Fibroblast of skin of right biceps (primary cell): ENCODE data around the gene ZSCAN2.
"Not testable (repeated sequence)": the region's sequence is repeated elsewhere in the genome, so short reads cannot be mapped to it uniquely, and the experiment has no call there.

Experiments
- DNase-seq: peaks from one replicate; pipeline ENCODE4 v3.0.0-alpha.2; 2013

The ZSCAN2 gene

GRCh38 chr15:84600687-84601554 is at the start of gene ZSCAN2:
Gene ZSCAN2 (plus strand): TSS chr15:84601009. CDS start chr15:84603928, 2,919 bp downstream.
- DNase-seq, result peak; percentile 94

- DNase-seq, result not testable (repeated sequence)
These were observed 49.2 kb upstream of the ZSCAN2 start for GRCh38 chr15:84551624-84552023.

DNA sequence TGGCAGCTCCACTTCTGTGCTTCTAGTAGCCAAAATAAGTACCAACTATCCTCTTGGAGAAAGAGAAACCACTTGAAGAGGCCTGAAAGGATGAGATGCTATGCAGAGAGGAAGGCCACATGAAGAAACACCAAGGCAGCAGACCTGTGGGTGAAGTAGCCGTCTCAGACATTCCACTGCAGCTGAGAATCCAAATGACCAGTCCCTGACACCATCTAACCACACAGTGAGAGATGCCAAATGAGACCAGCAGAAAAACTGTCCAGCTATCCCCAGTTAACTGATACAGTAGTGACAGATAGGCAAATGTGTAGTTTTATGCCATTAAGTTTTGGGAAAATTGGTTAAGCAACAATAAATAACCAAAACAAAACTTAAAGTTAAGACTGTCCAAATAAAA is 47.9 kb upstream of the ZSCAN2 start:
- peak; percentile 25 for DNase-seq

DNA sequence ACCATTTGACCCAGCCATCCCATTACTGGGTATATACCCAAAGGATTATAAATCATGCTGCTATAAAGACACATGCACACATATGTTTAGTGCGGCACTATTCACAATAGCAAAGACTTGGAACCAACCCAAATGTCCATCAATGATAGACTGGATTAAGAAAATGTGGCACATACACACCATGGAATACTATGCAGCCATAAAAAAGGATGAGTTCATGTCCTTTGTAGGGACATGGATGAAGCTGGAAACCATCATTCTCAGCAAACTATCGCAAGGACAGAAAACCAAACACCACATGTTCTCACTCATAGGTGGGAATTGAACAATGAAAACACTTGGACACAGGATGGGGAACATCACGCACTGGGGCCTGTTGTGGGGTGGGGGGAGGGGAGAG is 44.1 kb upstream of the ZSCAN2 start:
- not testable (repeated sequence) for DNase-seq

GRCh38 chr15:84568021-84568420 is 32.8 kb upstream of the ZSCAN2 start:
- DNase-seq, result not testable (repeated sequence)

DNA sequence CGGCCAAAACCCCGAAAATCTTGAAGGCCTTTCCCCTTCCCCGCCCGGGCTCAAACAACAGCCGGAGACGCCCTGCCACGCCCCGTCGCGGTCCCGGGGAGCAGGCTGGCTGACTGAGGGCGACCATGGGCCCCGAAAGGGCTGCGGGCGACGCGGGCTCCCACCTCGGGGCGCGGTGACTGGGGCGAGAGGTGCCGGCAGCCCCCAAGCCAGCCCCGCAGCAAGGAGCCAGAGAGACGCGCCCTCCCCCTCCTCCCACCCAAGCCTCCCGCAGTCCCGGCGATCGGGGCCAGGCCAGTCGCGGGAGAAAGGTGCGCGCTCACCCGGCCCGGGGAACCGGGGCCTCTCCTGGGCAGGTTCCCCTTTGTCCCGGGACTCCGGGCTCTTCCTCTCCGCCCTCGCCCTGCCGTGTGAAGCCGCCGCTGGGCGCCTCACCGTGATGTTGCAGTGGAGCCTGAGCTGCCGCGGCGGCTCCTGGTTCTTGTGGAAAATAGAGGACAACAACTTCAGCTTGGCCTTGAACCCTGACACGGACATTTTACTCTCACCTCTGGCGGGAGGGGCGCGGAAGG is 30.6 kb upstream of the ZSCAN2 start:
- peak; percentile 42 for DNase-seq

GRCh38 chr15:84572231-84572630 is 28.6 kb upstream of the ZSCAN2 start:
- DNase-seq, result no peak

- DNase-seq, result no peak
These were observed 25.3 kb upstream of the ZSCAN2 start for GRCh38 chr15:84575493-84575892.

- DNase-seq, result not testable (repeated sequence)
These were observed 22.9 kb upstream of the ZSCAN2 start for GRCh38 chr15:84577891-84578290.

DNA sequence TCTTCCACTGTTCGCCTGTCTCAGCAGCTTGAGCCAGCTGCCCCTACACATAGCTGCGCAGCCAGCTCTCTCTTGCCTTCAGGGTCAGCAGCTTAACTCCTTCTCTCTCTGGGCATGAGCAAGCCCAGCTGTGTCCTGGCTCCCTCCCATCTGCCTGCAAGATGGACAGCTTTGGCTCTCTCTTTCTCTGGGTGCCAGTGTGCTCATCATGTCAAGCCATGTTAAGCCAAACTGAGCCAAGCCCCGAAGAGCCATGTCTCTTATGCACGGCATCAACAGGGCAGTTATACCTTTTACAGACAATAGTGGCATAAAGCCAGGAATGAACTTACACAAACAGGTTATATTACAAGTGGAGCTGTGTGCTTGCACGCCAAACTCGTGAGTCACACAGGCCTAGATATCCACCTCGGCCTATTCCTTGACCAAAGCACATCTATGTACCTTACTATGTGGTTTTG is 21.5 kb upstream of the ZSCAN2 start:
- DNase-seq, result peak; percentile 35

- DNase-seq, result not testable (repeated sequence)
These were observed 19.0 kb upstream of the ZSCAN2 start for GRCh38 chr15:84581676-84582428.

DNA sequence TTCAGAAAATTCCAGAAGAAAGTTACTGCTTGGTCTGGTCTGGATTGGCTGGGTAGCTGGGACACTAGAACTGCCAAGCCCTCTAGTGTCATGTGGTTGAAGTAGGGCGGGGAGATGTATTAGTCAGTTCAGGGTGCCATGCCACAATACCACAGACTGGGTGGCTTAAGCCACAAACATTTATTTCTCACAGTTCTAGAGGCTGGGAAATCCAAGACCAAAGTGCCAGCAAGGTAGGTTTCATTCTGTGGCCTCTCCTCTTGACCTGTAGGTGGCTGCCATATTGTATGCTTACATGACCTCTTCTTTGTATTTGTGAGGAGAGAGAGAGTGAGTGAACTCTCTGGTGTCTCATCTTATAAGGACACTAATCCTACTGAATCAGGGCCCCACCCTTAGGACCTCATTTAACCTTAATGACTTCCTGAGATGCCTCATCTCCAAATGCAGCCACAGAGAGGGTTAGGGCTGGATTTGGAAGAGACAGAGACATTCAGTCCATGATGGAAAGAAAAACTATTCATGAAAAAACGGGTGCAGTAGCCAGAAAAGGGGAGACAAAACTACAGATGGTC is 18.1 kb upstream of the ZSCAN2 start:
- no peak for DNase-seq

DNA sequence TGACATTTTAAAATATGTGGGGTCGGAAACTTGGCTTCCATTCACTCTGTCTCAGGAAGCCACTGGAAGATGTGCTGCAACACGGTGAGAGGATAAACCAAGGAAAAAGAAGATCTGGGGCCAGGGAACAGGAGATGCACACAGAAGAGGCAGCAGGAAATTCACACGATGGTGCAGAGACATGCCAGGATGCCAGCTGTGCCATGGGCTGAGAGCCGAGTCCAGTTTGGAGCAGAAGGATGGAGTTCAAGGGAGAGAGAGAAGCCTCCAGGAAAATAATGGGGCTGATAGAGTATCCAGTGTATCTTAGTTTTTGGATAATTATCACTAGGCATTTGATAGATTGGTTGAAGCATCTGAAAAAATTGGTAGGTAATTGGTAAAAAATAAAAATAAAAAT is 16.9 kb upstream of the ZSCAN2 start:
- DNase-seq, result not testable (repeated sequence)

- no peak for DNase-seq
These were observed 14.1 kb upstream of the ZSCAN2 start for GRCh38 chr15:84586696-84587095.

- DNase-seq, result peak; percentile 76
These were observed 12.5 kb upstream of the ZSCAN2 start for GRCh38 chr15:84588053-84588874.

DNA sequence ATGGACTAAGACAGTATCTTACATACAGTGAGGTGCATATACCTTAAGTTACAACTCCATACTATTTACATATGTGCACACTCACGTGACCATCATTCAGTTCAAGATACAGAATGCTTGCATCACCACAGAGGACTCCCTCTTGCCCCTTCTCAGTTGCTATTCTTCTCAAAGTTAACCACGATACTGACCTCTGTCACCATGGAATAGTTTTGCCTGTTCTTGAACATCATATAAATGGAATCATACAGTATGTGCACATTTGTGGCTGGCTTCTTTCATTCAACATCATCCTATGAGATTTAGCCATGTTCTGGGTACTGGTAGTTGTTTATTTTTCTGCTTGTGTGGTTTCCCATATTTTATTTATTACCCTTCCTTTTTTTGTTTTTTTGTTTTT is 10.4 kb upstream of the ZSCAN2 start:
- DNase-seq, result no peak

GRCh38 chr15:84591815-84592214 is 9.0 kb upstream of the ZSCAN2 start:
- no peak for DNase-seq

GRCh38 chr15:84594617-84595290 is 6.1 kb upstream of the ZSCAN2 start:
- no peak for DNase-seq

- no peak for DNase-seq
These were observed 5.1 kb upstream of the ZSCAN2 start for GRCh38 chr15:84595660-84596059.

GRCh38 chr15:84597296-84597695 is 3.5 kb upstream of the ZSCAN2 start:
- DNase-seq, result no peak

DNA sequence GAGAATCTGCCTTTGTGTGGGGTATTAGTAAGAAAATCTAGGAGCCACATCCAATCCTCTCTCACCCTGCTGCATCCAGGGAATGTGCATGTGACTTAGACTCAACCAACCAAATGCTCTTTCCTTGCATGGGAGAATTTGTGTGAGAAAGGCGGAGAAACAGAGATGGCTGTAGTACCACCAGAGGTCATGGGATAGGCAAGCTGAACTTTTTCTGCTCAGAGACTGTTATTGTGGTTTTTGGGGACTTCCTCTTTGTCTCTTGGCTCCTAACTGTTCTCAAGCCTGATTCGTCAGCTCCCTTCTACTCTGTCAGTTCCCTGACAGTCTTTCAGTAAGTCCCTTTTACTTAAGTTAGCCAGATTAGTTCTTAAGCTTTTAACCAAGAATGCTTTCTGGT is 2.6 kb upstream of the ZSCAN2 start:
- DNase-seq, result peak; percentile 13

GRCh38 chr15:84598993-84599392 is 1.8 kb upstream of the ZSCAN2 start:
- peak; percentile 47 for DNase-seq
